ENCODE data around the gene SEL1L3.

Gene SEL1L3

DNA sequence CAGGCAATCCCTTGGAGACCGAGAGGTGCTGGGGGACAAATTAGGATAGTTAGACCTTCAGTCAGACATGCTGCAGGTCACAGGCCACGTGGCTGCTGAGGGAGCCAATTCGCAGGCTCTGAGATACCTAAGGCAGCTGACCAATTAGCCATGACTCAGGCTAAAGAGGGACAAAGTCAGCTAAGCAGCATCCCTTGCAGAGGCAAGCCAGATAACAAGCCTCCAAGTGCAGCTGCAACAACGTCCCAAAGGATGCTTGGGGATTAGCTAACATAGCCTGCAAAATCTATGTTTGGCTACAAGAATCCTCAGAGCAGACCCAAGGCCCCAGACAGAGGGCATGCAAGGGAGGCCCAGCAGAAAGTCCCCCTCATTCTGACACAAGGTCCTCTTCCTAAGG lies 93.5 kb downstream of the SEL1L3 start:
- ChIA-PET POLR2A (no interaction called here), CTCF (interaction anchor here (0.6 to 9.8 kb wide), 5 partner anchors 18 to 458 kb away, joined by 3 to 150 read pairs (median 4); no protein-coding TSS in a partner anchor)
- no peaks in the 10 kb centered on the region for H3K9me3 ChIP-seq (ENCODE audit: control insufficient read depth, insufficient read depth, low read depth, low read length)
- H3K36me3 ChIP-seq (ENCODE audit: control insufficient read depth in 2 of 2, insufficient read depth in 1 of 2, low read length in 2 of 2) = peaks cover 0 to 16% of the 10 kb centered on the region in 2 experiments; a peak in 2 of 3 replicates
- H3K4me1 ChIP-seq (ENCODE audit: control insufficient read depth, insufficient read depth, low read length) = no peaks in the 10 kb centered on the region
- H3K4me3 ChIP-seq (ENCODE audit: low read depth, low read length) = no peak overlapping the region
- TF ChIP-seq, protein P1, sequence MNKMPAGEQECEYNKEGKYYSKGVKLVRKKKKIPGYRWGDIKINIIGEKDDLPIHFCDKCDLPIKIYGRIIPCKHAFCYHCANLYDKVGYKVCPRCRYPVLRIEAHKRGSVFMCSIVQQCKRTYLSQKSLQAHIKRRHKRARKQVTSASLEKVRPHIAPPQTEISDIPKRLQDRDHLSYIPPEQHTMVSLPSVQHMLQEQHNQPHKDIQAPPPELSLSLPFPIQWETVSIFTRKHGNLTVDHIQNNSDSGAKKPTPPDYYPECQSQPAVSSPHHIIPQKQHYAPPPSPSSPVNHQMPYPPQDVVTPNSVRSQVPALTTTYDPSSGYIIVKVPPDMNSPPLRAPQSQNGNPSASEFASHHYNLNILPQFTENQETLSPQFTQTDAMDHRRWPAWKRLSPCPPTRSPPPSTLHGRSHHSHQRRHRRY (tag by site-specific recombination; IDR thresholded peaks at IDR 0.05) = no peak
- no peak for TF ChIP-seq HOXC10 (CRISPR knock-in tag; IDR thresholded peaks at IDR 0.05)
- TF ChIP-seq ZBTB7A (tag by site-specific recombination; IDR thresholded peaks at IDR 0.05; ENCODE audit: low read depth) = no peak
- TF ChIP-seq ZNF585B (tag by site-specific recombination; IDR thresholded peaks at IDR 0.05) = no peak
- no peak for TF ChIP-seq ZNF10 (tag by site-specific recombination; IDR thresholded peaks at IDR 0.05)
- no peak for TF ChIP-seq ZNF843 (tag by site-specific recombination; IDR thresholded peaks at IDR 0.05)
- no peak for TF ChIP-seq ZNF791 (tag by site-specific recombination; IDR thresholded peaks at IDR 0.05)
- TF ChIP-seq, protein P2, sequence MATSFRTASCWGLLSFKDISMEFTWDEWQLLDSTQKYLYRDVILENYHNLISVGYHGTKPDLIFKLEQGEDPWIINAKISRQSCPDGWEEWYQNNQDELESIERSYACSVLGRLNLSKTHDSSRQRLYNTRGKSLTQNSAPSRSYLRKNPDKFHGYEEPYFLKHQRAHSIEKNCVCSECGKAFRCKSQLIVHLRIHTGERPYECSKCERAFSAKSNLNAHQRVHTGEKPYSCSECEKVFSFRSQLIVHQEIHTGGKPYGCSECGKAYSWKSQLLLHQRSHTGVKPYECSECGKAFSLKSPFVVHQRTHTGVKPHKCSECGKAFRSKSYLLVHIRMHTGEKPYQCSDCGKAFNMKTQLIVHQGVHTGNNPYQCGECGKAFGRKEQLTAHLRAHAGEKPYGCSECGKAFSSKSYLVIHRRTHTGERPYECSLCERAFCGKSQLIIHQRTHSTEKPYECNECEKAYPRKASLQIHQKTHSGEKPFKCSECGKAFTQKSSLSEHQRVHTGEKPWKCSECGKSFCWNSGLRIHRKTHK (tag by site-specific recombination; IDR thresholded peaks at IDR 0.05) = no peak
- TF ChIP-seq HOXA7 (CRISPR knock-in tag; IDR thresholded peaks at IDR 0.05; ENCODE audit: borderline replicate concordance) = no peak
- no peak for TF ChIP-seq SETDB1 (IDR thresholded peaks at IDR 0.05; ENCODE audit: insufficient read length, low read length)
- no peak for TF ChIP-seq KLF16 (tag by site-specific recombination; IDR thresholded peaks at IDR 0.05)
- no peak for TF ChIP-seq ZNF423 (tag by site-specific recombination; IDR thresholded peaks at IDR 0.05)
- H3K27ac ChIP-seq (ENCODE audit: extremely low read depth, low read depth, low read length) = no peak overlapping the region

DNA sequence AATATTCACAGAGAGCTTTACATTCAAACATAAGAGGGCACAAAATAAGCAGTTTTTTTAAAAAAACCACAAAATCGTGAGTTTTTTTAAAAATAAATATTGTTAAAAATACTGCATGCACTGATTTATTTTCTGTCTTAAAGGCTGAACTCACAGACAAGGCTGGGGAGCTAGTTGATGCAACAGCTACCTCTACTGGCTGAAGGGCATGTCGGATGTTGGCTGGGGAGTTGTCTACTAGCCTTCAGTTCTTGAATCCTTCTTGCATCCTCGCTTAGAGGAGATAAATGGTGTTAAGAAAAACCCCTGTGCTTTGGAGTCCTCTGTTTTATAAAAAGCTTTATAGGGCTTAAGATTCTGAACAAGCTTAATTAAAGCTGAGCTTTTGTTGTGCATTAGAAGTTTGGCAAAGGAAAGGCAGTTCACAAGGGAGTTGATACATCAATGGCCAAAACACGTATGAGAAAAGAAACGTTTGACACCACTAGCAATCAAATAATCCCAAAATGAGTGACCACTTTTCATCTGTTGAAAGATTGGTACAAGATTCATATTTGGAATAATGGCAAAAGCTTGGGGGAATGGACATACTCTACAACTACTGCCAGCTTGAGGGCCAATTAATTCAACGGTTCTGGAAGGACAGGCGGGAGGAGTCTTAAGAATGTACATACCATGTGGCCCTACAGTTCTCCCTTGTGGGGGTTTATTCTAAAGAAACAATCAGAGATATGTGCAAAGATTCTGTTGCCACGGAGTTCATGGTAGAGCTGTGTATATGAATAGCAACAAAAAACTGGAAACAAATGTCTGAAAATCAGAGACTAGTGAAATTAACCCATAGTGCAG lies 94.7 kb downstream of the SEL1L3 start:
- Histone ChIP-seq H3K36me3 (ENCODE audit: control insufficient read depth in 2 of 2, insufficient read depth in 1 of 2, low read length in 2 of 2) (peaks cover 0 to 19% of the 10 kb centered on the region in 2 experiments; a peak in 2 of 3 replicates), H3K9me3 (ENCODE audit: control insufficient read depth, insufficient read depth, low read depth, low read length) (no peaks in the 10 kb centered on the region), H3K4me3 (ENCODE audit: low read depth, low read length) (no peak overlapping the region), H3K27ac (ENCODE audit: extremely low read depth, low read depth, low read length) (no peak overlapping the region), H3K4me1 (ENCODE audit: control insufficient read depth, insufficient read depth, low read length) (no peaks in the 10 kb centered on the region)
- no peak for TF ChIP-seq HOXA7 (CRISPR knock-in tag; IDR thresholded peaks at IDR 0.05; ENCODE audit: borderline replicate concordance)
- TF ChIP-seq, protein P3, sequence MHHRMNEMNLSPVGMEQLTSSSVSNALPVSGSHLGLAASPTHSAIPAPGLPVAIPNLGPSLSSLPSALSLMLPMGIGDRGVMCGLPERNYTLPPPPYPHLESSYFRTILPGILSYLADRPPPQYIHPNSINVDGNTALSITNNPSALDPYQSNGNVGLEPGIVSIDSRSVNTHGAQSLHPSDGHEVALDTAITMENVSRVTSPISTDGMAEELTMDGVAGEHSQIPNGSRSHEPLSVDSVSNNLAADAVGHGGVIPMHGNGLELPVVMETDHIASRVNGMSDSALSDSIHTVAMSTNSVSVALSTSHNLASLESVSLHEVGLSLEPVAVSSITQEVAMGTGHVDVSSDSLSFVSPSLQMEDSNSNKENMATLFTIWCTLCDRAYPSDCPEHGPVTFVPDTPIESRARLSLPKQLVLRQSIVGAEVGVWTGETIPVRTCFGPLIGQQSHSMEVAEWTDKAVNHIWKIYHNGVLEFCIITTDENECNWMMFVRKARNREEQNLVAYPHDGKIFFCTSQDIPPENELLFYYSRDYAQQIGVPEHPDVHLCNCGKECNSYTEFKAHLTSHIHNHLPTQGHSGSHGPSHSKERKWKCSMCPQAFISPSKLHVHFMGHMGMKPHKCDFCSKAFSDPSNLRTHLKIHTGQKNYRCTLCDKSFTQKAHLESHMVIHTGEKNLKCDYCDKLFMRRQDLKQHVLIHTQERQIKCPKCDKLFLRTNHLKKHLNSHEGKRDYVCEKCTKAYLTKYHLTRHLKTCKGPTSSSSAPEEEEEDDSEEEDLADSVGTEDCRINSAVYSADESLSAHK (tag by site-specific recombination; IDR thresholded peaks at IDR 0.05) = no peak
- peak; percentile 70 for TF ChIP-seq ZNF654 (tag by site-specific recombination; IDR thresholded peaks at IDR 0.05; ENCODE audit: low read depth)
- TF ChIP-seq ZNF184 (tag by site-specific recombination; IDR thresholded peaks at IDR 0.05) = no peak
- TF ChIP-seq, protein P4, sequence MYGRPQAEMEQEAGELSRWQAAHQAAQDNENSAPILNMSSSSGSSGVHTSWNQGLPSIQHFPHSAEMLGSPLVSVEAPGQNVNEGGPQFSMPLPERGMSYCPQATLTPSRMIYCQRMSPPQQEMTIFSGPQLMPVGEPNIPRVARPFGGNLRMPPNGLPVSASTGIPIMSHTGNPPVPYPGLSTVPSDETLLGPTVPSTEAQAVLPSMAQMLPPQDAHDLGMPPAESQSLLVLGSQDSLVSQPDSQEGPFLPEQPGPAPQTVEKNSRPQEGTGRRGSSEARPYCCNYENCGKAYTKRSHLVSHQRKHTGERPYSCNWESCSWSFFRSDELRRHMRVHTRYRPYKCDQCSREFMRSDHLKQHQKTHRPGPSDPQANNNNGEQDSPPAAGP (tag by site-specific recombination; IDR thresholded peaks at IDR 0.05) = no peak
- no peak for TF ChIP-seq KLF8 (tag by site-specific recombination; IDR thresholded peaks at IDR 0.05)
- TF ChIP-seq, protein P5, sequence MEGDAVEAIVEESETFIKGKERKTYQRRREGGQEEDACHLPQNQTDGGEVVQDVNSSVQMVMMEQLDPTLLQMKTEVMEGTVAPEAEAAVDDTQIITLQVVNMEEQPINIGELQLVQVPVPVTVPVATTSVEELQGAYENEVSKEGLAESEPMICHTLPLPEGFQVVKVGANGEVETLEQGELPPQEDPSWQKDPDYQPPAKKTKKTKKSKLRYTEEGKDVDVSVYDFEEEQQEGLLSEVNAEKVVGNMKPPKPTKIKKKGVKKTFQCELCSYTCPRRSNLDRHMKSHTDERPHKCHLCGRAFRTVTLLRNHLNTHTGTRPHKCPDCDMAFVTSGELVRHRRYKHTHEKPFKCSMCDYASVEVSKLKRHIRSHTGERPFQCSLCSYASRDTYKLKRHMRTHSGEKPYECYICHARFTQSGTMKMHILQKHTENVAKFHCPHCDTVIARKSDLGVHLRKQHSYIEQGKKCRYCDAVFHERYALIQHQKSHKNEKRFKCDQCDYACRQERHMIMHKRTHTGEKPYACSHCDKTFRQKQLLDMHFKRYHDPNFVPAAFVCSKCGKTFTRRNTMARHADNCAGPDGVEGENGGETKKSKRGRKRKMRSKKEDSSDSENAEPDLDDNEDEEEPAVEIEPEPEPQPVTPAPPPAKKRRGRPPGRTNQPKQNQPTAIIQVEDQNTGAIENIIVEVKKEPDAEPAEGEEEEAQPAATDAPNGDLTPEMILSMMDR (tag by site-specific recombination; IDR thresholded peaks at IDR 0.05) = 0 out of 2 replicates have a peak, but pooled peaks have one; percentile 24
- TF ChIP-seq, protein P2 (tag by site-specific recombination; IDR thresholded peaks at IDR 0.05) = no peak
- TF ChIP-seq, protein P6, sequence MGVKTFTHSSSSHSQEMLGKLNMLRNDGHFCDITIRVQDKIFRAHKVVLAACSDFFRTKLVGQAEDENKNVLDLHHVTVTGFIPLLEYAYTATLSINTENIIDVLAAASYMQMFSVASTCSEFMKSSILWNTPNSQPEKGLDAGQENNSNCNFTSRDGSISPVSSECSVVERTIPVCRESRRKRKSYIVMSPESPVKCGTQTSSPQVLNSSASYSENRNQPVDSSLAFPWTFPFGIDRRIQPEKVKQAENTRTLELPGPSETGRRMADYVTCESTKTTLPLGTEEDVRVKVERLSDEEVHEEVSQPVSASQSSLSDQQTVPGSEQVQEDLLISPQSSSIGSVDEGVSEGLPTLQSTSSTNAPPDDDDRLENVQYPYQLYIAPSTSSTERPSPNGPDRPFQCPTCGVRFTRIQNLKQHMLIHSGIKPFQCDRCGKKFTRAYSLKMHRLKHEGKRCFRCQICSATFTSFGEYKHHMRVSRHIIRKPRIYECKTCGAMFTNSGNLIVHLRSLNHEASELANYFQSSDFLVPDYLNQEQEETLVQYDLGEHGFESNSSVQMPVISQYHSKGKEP (tag by site-specific recombination; IDR thresholded peaks at IDR 0.05) = no peak
- TF ChIP-seq GFI1B (tag by site-specific recombination; IDR thresholded peaks at IDR 0.05) = no peak
- TF ChIP-seq ZNF664 (tag by site-specific recombination; IDR thresholded peaks at IDR 0.05) = no peak
- CTCF ChIA-PET = interaction anchor here (0.6 to 9.8 kb wide), 27 partner anchors 8 to 569 kb away, joined by 3 to 150 read pairs (median 4); no protein-coding TSS in a partner anchor
- POLR2A ChIA-PET = no interaction called here
